WI38 (cell line): ENCODE results near the gene FHIP1B.
"Not testable (repeated sequence)": the region's sequence is repeated elsewhere in the genome, so short reads cannot be mapped to it uniquely, and the experiment has no call there.

Source experiments
- H3K4me3 ChIP-seq: 2 replicates; pipeline ENCODE4 v1.5.1; 2011; ENCODE audit warnings: low read depth, mild to moderate bottlenecking, control low read depth, low read length
- TF ChIP-seq, protein P1 (sequence below): IDR thresholded peaks from 2 replicates; pipeline ENCODE4 v1.5.1; 2012; ENCODE audit warnings: low read depth, mild to moderate bottlenecking, control low read depth, low read length

The FHIP1B gene

DNA sequence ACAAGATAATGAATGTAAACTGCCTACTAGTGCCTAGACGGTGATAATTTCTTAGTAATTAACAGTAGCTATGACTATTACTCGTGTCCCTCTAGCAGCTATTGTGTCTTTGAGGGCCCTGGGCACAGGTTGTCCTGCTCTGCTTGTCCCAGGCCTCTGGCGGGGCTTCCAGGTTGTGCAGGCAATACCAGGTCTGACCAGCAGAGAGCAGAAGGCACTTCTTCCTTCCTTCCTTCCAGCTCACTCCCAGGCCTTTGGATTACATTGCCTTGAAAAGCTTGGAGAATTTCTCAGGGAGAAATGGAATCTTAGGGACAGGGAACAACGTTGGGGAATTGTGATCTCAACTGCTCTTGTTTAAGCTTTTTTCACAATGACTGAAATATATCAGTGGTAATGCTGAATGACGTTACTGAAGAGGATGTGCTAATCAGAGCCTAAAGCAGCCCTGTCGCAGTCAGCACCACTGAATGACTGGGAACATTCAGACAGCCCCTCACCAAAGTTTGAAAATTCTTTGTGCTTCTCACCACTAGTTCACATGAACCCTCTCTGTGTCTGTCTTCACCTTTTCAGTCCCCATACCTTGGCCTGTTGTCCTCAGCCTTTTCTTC is 16.8 kb upstream of the FHIP1B start:
- TF ChIP-seq, protein P1, sequence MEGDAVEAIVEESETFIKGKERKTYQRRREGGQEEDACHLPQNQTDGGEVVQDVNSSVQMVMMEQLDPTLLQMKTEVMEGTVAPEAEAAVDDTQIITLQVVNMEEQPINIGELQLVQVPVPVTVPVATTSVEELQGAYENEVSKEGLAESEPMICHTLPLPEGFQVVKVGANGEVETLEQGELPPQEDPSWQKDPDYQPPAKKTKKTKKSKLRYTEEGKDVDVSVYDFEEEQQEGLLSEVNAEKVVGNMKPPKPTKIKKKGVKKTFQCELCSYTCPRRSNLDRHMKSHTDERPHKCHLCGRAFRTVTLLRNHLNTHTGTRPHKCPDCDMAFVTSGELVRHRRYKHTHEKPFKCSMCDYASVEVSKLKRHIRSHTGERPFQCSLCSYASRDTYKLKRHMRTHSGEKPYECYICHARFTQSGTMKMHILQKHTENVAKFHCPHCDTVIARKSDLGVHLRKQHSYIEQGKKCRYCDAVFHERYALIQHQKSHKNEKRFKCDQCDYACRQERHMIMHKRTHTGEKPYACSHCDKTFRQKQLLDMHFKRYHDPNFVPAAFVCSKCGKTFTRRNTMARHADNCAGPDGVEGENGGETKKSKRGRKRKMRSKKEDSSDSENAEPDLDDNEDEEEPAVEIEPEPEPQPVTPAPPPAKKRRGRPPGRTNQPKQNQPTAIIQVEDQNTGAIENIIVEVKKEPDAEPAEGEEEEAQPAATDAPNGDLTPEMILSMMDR = peak; percentile 84
- H3K4me3 ChIP-seq = no peak overlapping the region

DNA sequence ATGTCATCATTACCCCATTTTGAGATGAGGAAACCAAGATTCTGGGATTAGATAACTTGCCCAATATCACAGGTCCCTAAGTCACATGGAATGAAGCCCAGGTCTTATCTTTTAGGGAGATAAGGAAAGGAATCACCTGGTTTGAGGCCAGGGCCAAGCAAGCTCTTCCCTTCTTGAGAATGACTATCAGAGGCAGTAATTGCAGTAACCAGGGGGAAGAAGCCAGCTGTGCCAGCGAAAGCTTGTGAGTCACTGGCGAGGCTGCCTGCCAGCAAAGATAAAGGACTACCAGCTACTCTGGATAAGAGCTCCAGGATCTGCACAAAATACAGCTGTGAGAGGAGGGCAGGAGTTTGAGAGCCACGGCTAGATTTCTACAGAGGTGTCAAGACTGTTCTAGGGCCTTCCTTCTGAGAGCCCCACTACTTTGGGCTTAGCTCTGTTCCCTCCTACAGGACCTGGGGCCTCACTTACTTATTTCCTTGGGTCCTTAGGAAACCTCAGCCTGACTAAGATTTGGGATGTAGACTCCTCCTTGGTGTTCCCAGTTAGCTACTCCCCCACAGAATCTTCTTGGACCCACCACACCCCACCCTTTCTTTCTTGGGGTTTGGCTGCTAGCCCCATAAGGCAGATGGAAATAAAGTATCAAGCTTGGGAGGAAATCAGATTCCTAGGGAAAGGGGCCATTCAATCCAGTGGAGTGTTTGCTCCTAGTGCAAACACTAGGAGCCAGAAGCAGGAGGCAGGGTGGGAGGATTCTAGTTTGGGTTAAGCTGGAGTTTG is 15.5 kb upstream of the FHIP1B start:
- TF ChIP-seq, protein P1 = no peak
- no peak overlapping the region for H3K4me3 ChIP-seq

DNA sequence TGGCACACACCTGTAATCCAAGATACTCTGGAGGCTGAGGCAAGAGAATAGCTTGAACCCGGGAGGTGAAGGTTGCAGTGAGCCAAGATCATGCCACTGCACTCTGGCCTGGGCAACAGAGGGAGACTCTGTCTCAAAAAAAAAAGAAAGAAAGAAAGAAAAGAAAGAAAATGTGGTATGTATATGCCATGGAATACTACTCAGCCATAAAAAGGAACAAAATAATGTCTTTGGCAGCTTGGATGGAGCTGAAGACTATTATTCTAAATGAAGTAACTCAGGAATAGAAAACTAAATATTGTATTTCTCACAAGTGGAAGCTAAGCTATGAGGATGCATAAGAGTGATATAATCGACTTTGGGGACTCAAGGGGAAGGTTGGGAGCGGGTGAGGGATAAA is 14.5 kb upstream of the FHIP1B start:
- not testable (repeated sequence) for H3K4me3 ChIP-seq

DNA sequence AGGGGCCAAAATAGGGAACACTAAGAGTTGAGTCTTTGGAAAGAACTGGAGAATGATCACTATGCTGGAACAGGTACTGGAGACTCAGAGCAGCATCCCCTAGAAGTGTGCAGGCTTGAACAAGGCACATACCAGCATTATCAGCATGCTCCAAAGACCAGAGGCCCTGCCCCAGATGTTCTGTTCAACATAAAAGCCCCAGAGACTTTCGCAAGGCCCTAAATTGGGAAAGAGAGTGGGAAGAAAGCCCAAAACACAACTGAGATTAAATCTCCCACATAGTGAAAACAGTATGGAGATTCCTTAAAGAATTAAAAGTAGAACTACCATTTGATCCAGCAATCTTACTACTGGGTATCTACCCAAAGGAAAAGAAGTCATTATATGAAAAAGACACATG is 13.8 kb upstream of the FHIP1B start:
- H3K4me3 ChIP-seq = no peak overlapping the region
- TF ChIP-seq, protein P1 = no peak

DNA sequence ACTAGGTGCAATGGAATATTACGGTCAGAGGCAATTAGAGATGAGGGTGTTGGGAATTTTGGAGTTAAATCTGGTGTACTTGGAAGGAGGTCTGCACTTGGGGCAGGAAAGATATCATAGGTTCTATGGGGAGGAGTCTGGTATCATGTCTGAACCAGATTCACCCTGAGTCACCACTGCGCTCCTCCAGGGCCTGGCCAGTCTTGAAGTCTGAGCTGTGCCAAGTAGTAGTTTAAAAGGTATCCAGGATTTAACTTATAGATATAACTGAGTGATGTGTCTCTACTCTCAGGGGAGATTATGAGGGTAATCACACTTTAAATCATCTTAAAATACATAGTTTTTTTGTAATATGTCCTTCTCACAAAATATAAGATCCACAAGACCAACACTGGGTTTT is 11.1 kb upstream of the FHIP1B start:
- no peak overlapping the region for H3K4me3 ChIP-seq
- TF ChIP-seq, protein P1 = no peak

DNA sequence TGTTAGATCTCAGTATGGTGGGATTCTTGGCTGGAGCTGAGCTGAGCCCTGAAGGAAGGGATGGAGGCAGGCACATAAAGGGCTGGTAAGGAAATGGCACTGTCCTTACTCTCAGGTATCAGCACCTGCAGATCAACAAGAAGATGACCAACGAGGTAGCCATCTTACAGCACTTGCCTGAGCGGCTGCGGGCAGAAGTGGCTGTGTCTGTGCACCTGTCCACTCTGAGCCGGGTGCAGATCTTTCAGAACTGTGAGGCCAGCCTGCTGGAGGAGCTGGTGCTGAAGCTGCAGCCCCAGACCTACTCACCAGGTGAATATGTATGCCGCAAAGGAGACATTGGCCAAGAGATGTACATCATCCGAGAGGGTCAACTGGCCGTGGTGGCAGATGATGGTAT is 6.9 kb upstream of the FHIP1B start:
- no peak overlapping the region for H3K4me3 ChIP-seq
- TF ChIP-seq, protein P1 = no peak

DNA sequence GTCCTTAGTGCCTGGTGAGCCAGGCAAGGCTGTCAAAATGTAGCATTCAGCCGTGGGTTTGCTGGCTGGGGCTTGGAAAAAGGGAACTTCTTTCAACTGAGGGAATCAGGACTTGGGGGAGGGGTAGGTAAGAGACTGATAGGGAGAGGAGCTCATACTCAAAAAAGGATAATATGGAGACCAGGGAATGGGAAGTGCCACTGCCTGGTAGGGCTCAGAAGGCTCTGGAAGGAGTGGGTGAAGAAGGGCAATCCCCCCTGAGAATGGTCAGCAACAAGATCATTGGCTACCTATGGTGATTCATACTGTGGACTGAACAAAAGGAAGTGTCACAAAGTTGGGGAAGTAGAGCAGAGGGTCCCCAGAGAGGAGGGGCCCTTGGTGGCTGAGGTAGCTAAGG is 6.3 kb upstream of the FHIP1B start:
- H3K4me3 ChIP-seq = no peak overlapping the region
- TF ChIP-seq, protein P1 = no peak
